Adrenal gland (tissue), 12 donors: Measurements from ENCODE around the gene IL6. TPM values are rescaled to one million over a fixed set of nuclear protein-coding genes. Genes with fewer than 3 reads are reported as not detected.

ENCODE experiments used
- DNase-seq, 7 donors: peaks; one replicate each; pipeline ENCODE4 v3.0.0-alpha.2; 2019 to 2020
- H3K27ac ChIP-seq, 5 donors: fragments of 200-600 bp; sonication (generic) in 4 of 5; 1 replicate in 3 of 5; 2 replicates in 2 of 5; pipeline versions ENCODE4 v1.5.1 to v1.8.0; 2016 to 2020; ENCODE audit warnings: mild to moderate bottlenecking in 1 of 5
- H3K27me3 ChIP-seq: fragments of 200-600 bp; 2 replicates; pipeline ENCODE4 v1.8.0; 2021
- H3K36me3 ChIP-seq, 2 donors: fragments of 200-600 bp; replicated peaks in 1 of 2; 1 replicate in 1 of 2; 2 replicates in 1 of 2; pipeline versions ENCODE4 v1.5.1 to v1.8.0; 2018 to 2022
- H3K4me1 ChIP-seq, 2 donors: fragments of 200-600 bp; replicated peaks in 1 of 2; 1 replicate in 1 of 2; 2 replicates in 1 of 2; pipeline versions ENCODE4 v1.5.1 to v1.8.0; 2018 to 2021
- H3K4me3 ChIP-seq, 4 donors: fragments of 200-600 bp; sonication (generic) in 3 of 4; one replicate each; pipeline ENCODE4 v1.5.1; 2016 to 2018
- H3K9me3 ChIP-seq, 3 donors: fragments of 200-600 bp; sonication (generic) in 1 of 3; replicated peaks in 1 of 3; 1 replicate in 2 of 3; 2 replicates in 1 of 3; pipeline versions ENCODE4 v1.5.1 to v1.8.0; 2016 to 2021
- CTCF ChIP-seq, 6 experiments: fragments of 450-650 bp in 4 of 6; fragments of 200-600 bp in 2 of 6; sonication (generic) in 1 of 6; IDR thresholded peaks; 1 replicate in 5 of 6; 2 replicates in 1 of 6; pipeline versions ENCODE4 v1.5.1 to v1.8.0; 2016 to 2021; ENCODE audit warnings: antibody characterized with exemption in 6 of 6, mild to moderate bottlenecking in 2 of 6, moderate library complexity in 1 of 6
- POLR2A ChIP-seq, 2 donors: fragments of 450-650 bp; IDR thresholded peaks; one replicate each; pipeline ENCODE4 v1.6.1; 2017; ENCODE audit warnings: antibody characterized with exemption in 2 of 2, mild to moderate bottlenecking in 2 of 2, moderate library complexity in 1 of 2
- WGBS, 4 donors: extraction: QIAGEN DNeasy Blood & Tissue Kit in 2 of 4; methylation state at CpG; one replicate each; pipeline versions ENCODE4 v1.1.5 to v1.1.7; 2013 to 2017; 5-methylcytosine and 5-hydroxymethylcytosine counted together
- intact Hi-C, 2 donors: fragments of 100-400 bp; cut with DNase I; formaldehyde crosslinking; loops; one replicate each; pipeline versions ENCODE4 v1.14.1 to v1.15.0; 2022 to 2023
- polyA plus RNA-seq, 3 donors: library from polyadenylated mRNA; stranded (reverse); fragments of 200-250 nt in 2 of 3; fragments of 350-450 nt in 1 of 3; fragmentation: Illumina TruSeq in 1 of 3; extraction: RNeasy Lipid Tissue Mini Kit (QIAGEN cat#74804) in 1 of 3; gene quantifications; one replicate each; pipeline ENCODE4 v1.2.3, GENCODE V29; 2013 to 2014
- total RNA-seq, 9 donors: library from RNA; depleted of rRNA in 4 of 9; stranded (reverse); fragments of >200 nt in 4 of 9; fragments of 120-200 nt in 1 of 9; fragmentation: NEBNext Ultra II Directional in 1 of 9; extraction: Animal tissue kit (Norgen Biotek cat#: 25700) in 1 of 9; gene quantifications; one replicate each; pipeline versions ENCODE4 v1.1.0 to v1.2.4, GENCODE V29; 2013 to 2023
- donor health status: healthy with polysubstance abuse.
- donor health status: Bipolar disorder and iron deficiency.
- donor health status: DM: yes; HTN: yes; CAD: no.
- donor health status: DM: no; HTN: no; CAD: no.
- donor health status: DM: no; HTN: no; CAD: no.
- donor health status: DM: yes; HTN: yes; CAD: no.

The IL6 gene
- total and polyA plus RNA-seq, 12 donors, result 0.42 to 15.7 (median 1.0) TPM; not detected in 3

- Histone ChIP-seq H3K4me1 (no peaks in the 10 kb centered on the region), H3K36me3 (no peaks in the 10 kb centered on the region), H3K9me3 (no peaks in the 10 kb centered on the region), H3K27me3 (no peaks in the 10 kb centered on the region), H3K4me3 (no peak overlapping the region), H3K27ac (peak overlapping the region in 2 of 5 donors; percentile 34 to 46)
- TF ChIP-seq POLR2A (IDR thresholded peaks at IDR 0.05) (no peak), CTCF (IDR thresholded peaks at IDR 0.05) (no peak)
- intact Hi-C loops, result loop anchor here in 1 of 2 donors (5.0 kb wide), 1 partner anchor 224 kb away; no protein-coding TSS in a partner anchor
- no peak for DNase-seq
- WGBS, 4 donors, result 48 to 68% (median 67%) methylated on average over 4 to 5 of the region's 5 CpGs
Measured at GRCh38 chr7:22781230-22781711, 54.3 kb downstream of the IL6 start.

Other genes starting within 250 kb of the IL6 start
- gene STEAP1B, start 227.0 kb upstream of the IL6 start, total RNA-seq, result 1 to 10 TPM in 3 of 9 donors, under 1 TPM in 4, not detected in 2; 0.41 to 2.1 (median 0.97) TPM
- under 1 TPM; 0.20 to 0.40 (median 0.24) TPM for gene STEAP1B, start 227.0 kb upstream of the IL6 start, polyA plus RNA-seq
- gene TOMM7, start 95.6 kb downstream of the IL6 start, total RNA-seq, result 100 to 1,000 TPM in 8 of 9 donors, 10 to 100 TPM in 1; 94.2 to 574 (median 430) TPM
- gene TOMM7, start 95.6 kb downstream of the IL6 start, polyA plus RNA-seq, result 100 to 1,000 TPM; 185 to 326 (median 199) TPM